ENCODE results near the gene LMO7.

LMO7 gene

DNA sequence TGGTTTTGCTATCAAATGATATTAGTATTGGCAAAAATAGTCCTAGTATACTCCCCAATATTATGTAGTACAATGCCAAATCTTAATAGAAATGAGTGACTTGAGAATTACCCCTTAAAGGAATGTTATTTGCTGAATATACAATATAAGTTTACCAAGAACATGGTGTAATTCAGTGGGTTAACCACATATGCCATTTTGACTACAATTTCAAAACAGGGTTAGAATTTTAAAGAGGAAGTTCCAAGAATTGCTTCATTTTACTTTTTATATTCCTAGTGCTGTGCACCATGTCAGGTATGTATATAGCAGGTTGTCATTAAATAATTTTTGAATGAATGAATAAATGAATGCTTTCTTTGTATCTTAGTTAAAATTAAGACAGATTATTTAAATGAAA, 66.3 kb downstream of the LMO7 start:
- no peak for TF ChIP-seq TCF12 (IDR thresholded peaks at IDR 0.05; ENCODE audit: low read depth)
- no peak for TF ChIP-seq EGR1 (IDR thresholded peaks at IDR 0.05)
- TF ChIP-seq TEAD4 (IDR thresholded peaks at IDR 0.05) = no peak
- TF ChIP-seq, protein P1, sequence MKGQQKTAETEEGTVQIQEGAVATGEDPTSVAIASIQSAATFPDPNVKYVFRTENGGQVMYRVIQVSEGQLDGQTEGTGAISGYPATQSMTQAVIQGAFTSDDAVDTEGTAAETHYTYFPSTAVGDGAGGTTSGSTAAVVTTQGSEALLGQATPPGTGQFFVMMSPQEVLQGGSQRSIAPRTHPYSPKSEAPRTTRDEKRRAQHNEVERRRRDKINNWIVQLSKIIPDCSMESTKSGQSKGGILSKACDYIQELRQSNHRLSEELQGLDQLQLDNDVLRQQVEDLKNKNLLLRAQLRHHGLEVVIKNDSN (IDR thresholded peaks at IDR 0.05) = no peak
- no peak for TF ChIP-seq ZBTB7A (IDR thresholded peaks at IDR 0.05; ENCODE audit: low read depth)
- TF ChIP-seq, protein P2, sequence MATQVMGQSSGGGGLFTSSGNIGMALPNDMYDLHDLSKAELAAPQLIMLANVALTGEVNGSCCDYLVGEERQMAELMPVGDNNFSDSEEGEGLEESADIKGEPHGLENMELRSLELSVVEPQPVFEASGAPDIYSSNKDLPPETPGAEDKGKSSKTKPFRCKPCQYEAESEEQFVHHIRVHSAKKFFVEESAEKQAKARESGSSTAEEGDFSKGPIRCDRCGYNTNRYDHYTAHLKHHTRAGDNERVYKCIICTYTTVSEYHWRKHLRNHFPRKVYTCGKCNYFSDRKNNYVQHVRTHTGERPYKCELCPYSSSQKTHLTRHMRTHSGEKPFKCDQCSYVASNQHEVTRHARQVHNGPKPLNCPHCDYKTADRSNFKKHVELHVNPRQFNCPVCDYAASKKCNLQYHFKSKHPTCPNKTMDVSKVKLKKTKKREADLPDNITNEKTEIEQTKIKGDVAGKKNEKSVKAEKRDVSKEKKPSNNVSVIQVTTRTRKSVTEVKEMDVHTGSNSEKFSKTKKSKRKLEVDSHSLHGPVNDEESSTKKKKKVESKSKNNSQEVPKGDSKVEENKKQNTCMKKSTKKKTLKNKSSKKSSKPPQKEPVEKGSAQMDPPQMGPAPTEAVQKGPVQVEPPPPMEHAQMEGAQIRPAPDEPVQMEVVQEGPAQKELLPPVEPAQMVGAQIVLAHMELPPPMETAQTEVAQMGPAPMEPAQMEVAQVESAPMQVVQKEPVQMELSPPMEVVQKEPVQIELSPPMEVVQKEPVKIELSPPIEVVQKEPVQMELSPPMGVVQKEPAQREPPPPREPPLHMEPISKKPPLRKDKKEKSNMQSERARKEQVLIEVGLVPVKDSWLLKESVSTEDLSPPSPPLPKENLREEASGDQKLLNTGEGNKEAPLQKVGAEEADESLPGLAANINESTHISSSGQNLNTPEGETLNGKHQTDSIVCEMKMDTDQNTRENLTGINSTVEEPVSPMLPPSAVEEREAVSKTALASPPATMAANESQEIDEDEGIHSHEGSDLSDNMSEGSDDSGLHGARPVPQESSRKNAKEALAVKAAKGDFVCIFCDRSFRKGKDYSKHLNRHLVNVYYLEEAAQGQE (IDR thresholded peaks at IDR 0.05; ENCODE audit: low read depth) = no peak
- TF ChIP-seq YY1 (IDR thresholded peaks at IDR 0.05; ENCODE audit: low read depth) = no peak
- TF ChIP-seq RAD21 (IDR thresholded peaks at IDR 0.05; ENCODE audit: low read depth) = no peak
- TF ChIP-seq NFIC (IDR thresholded peaks at IDR 0.05) = no peak
- TF ChIP-seq, protein P3, sequence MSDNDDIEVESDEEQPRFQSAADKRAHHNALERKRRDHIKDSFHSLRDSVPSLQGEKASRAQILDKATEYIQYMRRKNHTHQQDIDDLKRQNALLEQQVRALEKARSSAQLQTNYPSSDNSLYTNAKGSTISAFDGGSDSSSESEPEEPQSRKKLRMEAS (IDR thresholded peaks at IDR 0.05) = no peak
- no peak for TF ChIP-seq EP300 (IDR thresholded peaks at IDR 0.05; ENCODE audit: borderline replicate concordance)
- TF ChIP-seq CREB1 (IDR thresholded peaks at IDR 0.05; ENCODE audit: low read depth) = no peak
- TF ChIP-seq TAF1 (IDR thresholded peaks at IDR 0.05; ENCODE audit: low read depth) = no peak
- TF ChIP-seq CEBPB (IDR thresholded peaks at IDR 0.05) = no peak
- no peak for TF ChIP-seq FOXM1 (IDR thresholded peaks at IDR 0.05; ENCODE audit: borderline replicate concordance, low read depth)

DNA sequence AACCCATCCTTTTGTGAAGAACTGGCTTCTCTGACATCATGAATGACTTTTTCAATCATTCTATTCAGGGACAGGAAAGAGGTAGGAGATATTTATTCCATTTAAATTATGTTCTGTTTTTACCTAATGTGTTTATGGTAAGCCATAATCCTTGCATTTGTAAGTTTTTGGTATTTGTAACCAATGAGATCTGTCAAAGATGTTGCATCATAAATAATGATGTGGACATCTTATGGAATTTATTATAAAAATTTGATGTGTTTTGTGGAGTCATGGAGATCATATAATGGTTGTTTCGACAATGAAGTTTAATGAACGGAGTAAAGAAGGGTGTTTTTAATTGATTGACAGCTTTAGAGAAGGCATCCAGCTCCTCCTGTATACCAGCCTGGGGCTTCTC, 67.6 kb downstream of the LMO7 start:
- TF ChIP-seq, protein P2 (IDR thresholded peaks at IDR 0.05; ENCODE audit: low read depth) = no peak
- TF ChIP-seq NFIC (IDR thresholded peaks at IDR 0.05) = no peak
- TF ChIP-seq, protein P1 (IDR thresholded peaks at IDR 0.05) = no peak
- TF ChIP-seq, protein P3 (IDR thresholded peaks at IDR 0.05) = no peak
- TF ChIP-seq CREB1 (IDR thresholded peaks at IDR 0.05; ENCODE audit: low read depth) = no peak
- TF ChIP-seq ZBTB7A (IDR thresholded peaks at IDR 0.05; ENCODE audit: low read depth) = no peak
- TF ChIP-seq CEBPB (IDR thresholded peaks at IDR 0.05) = no peak
- TF ChIP-seq RAD21 (IDR thresholded peaks at IDR 0.05; ENCODE audit: low read depth) = no peak
- TF ChIP-seq EGR1 (IDR thresholded peaks at IDR 0.05) = no peak

DNA sequence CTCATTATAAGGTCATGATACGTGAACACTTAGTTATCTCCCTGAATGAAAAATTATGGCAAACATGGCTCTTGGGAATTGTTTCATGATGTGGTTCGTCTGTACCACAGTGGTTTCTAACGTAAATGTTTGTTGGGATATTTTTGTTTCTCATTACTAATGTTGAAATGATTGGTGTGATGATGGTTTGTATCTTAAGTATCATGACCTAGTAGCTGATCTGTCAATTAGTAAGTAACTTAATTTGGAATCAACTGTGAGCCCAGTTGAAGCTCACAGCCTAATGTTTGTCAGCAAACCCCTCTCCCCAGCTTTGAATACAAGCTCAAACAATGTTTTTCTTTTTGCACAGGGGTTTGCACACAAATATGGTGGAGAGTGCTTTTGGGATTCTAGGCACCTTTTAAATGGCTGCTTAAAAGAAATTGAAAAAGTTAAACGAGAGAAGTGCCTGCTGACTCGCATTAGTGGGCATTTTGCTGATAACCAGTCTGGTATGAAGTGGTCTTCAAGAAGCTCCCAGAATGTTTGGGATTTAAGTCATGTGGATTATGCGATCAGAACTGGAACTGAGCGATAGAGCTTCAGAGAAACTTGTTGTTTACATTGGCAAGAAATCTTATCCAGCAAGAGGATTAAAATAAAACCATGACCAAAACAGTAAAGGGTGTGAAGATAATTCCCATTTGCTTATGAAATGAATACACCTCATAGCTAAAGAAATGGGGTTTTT, 68.2 kb downstream of the LMO7 start:
- TF ChIP-seq NFIC (IDR thresholded peaks at IDR 0.05) (no peak), EP300 (IDR thresholded peaks at IDR 0.05; ENCODE audit: borderline replicate concordance) (no peak), EGR1 (IDR thresholded peaks at IDR 0.05) (no peak), YY1 (IDR thresholded peaks at IDR 0.05; ENCODE audit: low read depth) (no peak), CREB1 (IDR thresholded peaks at IDR 0.05; ENCODE audit: low read depth) (no peak), RAD21 (IDR thresholded peaks at IDR 0.05; ENCODE audit: low read depth) (no peak)
- TF ChIP-seq, protein P3 (IDR thresholded peaks at IDR 0.05) = no peak
- TF ChIP-seq, protein P1 (IDR thresholded peaks at IDR 0.05) = no peak

DNA sequence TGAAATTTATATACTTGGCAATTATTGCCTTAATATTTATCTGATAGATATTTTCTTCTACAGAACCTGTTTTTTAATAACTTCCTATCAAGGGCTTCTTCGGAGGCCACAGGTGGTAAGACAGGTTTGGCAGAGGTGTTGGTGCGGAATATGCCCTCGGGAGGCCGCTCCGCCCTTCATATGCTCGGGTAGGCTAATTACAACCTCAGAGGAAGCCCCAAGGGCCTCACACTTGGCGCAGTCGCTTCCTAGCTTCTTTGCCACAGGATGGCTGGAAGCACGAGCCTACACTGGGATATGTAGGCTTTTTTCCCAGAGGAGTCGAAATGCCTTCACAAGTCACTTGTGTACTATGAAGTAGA, 68.8 kb downstream of the LMO7 start:
- TF ChIP-seq EP300 (IDR thresholded peaks at IDR 0.05; ENCODE audit: borderline replicate concordance) (peak; percentile 49; the same call in 1 of the 2 replicates), YY1 (IDR thresholded peaks at IDR 0.05; ENCODE audit: low read depth) (no peak), NFIC (IDR thresholded peaks at IDR 0.05) (peak; percentile 73), FOXM1 (IDR thresholded peaks at IDR 0.05; ENCODE audit: borderline replicate concordance, low read depth) (no peak), CEBPB (IDR thresholded peaks at IDR 0.05) (no peak), RAD21 (IDR thresholded peaks at IDR 0.05; ENCODE audit: low read depth) (peak; percentile 49), TCF12 (IDR thresholded peaks at IDR 0.05; ENCODE audit: low read depth) (peak; percentile 56; the same call in 1 of the 2 replicates)
- TF ChIP-seq, protein P3 (IDR thresholded peaks at IDR 0.05) = peak; percentile 70

DNA sequence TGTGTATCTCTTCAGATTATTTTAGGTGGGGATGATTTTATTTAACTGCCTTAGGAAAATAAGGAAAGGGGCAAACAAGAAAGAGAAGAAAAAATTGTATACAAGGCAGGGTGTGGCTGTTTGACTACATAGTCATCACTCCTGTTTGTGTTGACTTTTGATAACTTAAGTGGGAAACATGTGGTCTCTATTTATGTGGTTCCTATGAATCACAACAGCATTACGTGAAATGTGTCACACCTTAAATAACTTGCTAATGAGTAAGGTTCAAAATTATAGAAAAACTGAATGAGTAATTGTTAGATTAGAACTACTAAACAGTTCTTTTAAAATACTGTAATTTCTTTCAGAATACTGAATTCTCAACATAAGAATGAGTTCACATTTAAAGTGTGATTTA, 69.3 kb downstream of the LMO7 start:
- TF ChIP-seq, protein P2 (IDR thresholded peaks at IDR 0.05; ENCODE audit: low read depth) = no peak
